Uterus (tissue), 2 donors: ENCODE results near the gene RIMBP3B.
"Not testable (repeated sequence)": the region's sequence is repeated elsewhere in the genome, so short reads cannot be mapped to it uniquely, and the experiment has no call there.

ENCODE experiments used
- CTCF ChIP-seq, 4 experiments: fragments of 200-600 bp in 2 of 4; fragments of 450-650 bp in 2 of 4; sonication (generic) in 2 of 4; IDR thresholded peaks; one replicate each; pipeline ENCODE4 v1.5.1; 2016 to 2019; ENCODE audit warnings: antibody characterized with exemption in 4 of 4, mild to moderate bottlenecking in 2 of 4, moderate library complexity in 1 of 4
- POLR2A ChIP-seq, 2 donors: fragments of 450-650 bp; IDR thresholded peaks; one replicate each; pipeline ENCODE4 v1.6.1; 2016; ENCODE audit warnings: antibody characterized with exemption in 2 of 2, mild to moderate bottlenecking in 1 of 2, moderate library complexity in 1 of 2

GRCh38 chr22:21417853-21418252 lies 34.3 kb downstream of the RIMBP3B start:
- not testable (repeated sequence) for TF ChIP-seq POLR2A, CTCF (IDR thresholded peaks at IDR 0.05)
